Gastroesophageal sphincter (tissue), 3 donors: ENCODE measurements around the gene ERC1.

ENCODE experiments used
- EP300 ChIP-seq: sonication (generic); formaldehyde crosslinking; IDR thresholded peaks from one replicate; pipeline ENCODE4 v1.6.1; 2017; ENCODE audit warnings: antibody characterized with exemption, mild to moderate bottlenecking
- POLR2A ChIP-seq, 2 donors: fragments of 450-650 bp; IDR thresholded peaks; one replicate each; pipeline ENCODE4 v1.6.1; 2017; ENCODE audit warnings: antibody characterized with exemption in 2 of 2, mild to moderate bottlenecking in 2 of 2, moderate library complexity in 1 of 2
- POLR2AphosphoS5 ChIP-seq: sonication (generic); formaldehyde crosslinking; IDR thresholded peaks from one replicate; pipeline ENCODE4 v1.6.1; 2017; ENCODE audit warnings: antibody characterized with exemption
- TF ChIP-seq, protein P1 (sequence below), 4 experiments: fragments of 200-600 bp in 2 of 4; fragments of 450-650 bp in 2 of 4; sonication (generic) in 1 of 4; IDR thresholded peaks; one replicate each; pipeline ENCODE4 v1.5.1; 2017 to 2019; ENCODE audit warnings: antibody characterized with exemption in 4 of 4, mild to moderate bottlenecking in 2 of 4, moderate library complexity in 2 of 4

DNA sequence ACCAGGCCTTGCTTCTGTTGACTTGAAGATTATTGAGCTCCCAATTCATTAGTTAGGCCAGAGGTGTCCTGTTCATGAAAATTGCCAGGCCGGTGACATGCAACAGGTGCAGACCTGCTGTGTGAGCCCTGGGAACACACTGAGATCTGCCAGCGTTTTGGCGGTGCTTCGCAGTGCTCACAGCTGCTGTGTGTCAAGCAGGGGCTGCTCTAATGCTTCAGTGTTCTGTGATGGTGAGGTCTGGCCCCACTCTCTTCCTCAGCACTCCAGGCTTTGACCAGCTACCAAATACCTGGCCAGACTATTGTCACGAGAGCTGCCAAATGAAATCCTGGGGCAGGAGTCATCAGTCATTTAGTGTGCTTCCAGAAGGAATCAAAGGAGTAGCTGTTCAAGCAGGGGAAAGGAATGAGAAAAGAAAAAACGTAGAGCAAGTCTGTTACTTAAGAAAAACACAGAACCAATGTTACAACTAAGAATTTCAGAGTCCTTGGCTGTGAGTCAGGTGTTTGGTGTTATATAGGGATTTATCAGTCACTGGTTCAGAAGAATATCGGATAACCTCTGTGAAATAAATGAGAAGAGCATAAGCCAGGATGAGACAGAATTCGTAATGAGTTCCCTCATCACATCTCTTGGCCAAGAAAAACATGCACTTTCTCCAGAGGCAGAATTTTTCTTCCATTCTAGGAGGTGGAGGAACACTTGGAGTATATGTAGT lies 452.6 kb downstream of the ERC1 start:
- TF ChIP-seq, protein P1, sequence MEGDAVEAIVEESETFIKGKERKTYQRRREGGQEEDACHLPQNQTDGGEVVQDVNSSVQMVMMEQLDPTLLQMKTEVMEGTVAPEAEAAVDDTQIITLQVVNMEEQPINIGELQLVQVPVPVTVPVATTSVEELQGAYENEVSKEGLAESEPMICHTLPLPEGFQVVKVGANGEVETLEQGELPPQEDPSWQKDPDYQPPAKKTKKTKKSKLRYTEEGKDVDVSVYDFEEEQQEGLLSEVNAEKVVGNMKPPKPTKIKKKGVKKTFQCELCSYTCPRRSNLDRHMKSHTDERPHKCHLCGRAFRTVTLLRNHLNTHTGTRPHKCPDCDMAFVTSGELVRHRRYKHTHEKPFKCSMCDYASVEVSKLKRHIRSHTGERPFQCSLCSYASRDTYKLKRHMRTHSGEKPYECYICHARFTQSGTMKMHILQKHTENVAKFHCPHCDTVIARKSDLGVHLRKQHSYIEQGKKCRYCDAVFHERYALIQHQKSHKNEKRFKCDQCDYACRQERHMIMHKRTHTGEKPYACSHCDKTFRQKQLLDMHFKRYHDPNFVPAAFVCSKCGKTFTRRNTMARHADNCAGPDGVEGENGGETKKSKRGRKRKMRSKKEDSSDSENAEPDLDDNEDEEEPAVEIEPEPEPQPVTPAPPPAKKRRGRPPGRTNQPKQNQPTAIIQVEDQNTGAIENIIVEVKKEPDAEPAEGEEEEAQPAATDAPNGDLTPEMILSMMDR (IDR thresholded peaks at IDR 0.05), result no peak
- TF ChIP-seq POLR2AphosphoS5 (no peak), EP300 (no peak), POLR2A (IDR thresholded peaks at IDR 0.05) (no peak)
